HG02798 (cell line): ENCODE results near the gene GAS7.

Experiments used
- ATAC-seq: cut with Tn5 transposase; IDR thresholded peaks from one replicate; pipeline ENCODE4 v1.9.1; 2021; ENCODE audit warnings: mild to moderate bottlenecking; ENCODE audit not compliant: unreplicated experiment, poor library complexity

Gene GAS7

GRCh38 chr17:9905078-9905415 lies 293.4 kb downstream of the GAS7 start, which contains the start of gene RCVRN:
Gene RCVRN (minus strand): TSS chr17:9905271. CDS start chr17:9905180, 91 bp downstream.
- no peak for ATAC-seq

GRCh38 chr17:9904277-9905077 lies 293.9 kb downstream of the GAS7 start:
- no peak for ATAC-seq

- no peak for ATAC-seq
Observed at GRCh38 chr17:9902120-9902519, 296.3 kb downstream of the GAS7 start.

- ATAC-seq, result no peak
Observed at GRCh38 chr17:9900784-9901183, 297.6 kb downstream of the GAS7 start.

- no peak for ATAC-seq
Observed at GRCh38 chr17:9900044-9900594, 298.3 kb downstream of the GAS7 start.

GRCh38 chr17:9899280-9900043 lies 298.9 kb downstream of the GAS7 start:
- ATAC-seq, result no peak

- no peak for ATAC-seq
Observed at GRCh38 chr17:9898812-9899211, 299.6 kb downstream of the GAS7 start.

- ATAC-seq, result no peak
Observed at GRCh38 chr17:9897372-9897968, 300.9 kb downstream of the GAS7 start.

GRCh38 chr17:9895923-9896322 lies 302.5 kb downstream of the GAS7 start:
- no peak for ATAC-seq

GRCh38 chr17:9894231-9894630 lies 304.2 kb downstream of the GAS7 start:
- no peak for ATAC-seq

- no peak for ATAC-seq
Observed at GRCh38 chr17:9893411-9894012, 304.9 kb downstream of the GAS7 start.

- no peak for ATAC-seq
Observed at GRCh38 chr17:9890124-9890523, 308.3 kb downstream of the GAS7 start.

- ATAC-seq, result no peak
Observed at GRCh38 chr17:9887508-9887907, 310.9 kb downstream of the GAS7 start.

- ATAC-seq, result no peak
Observed at GRCh38 chr17:9886141-9886930, 312.1 kb downstream of the GAS7 start.

- ATAC-seq, result no peak
Observed at GRCh38 chr17:9883451-9883850, 315.0 kb downstream of the GAS7 start.

- ATAC-seq, result no peak
Observed at GRCh38 chr17:9880582-9880999, 317.8 kb downstream of the GAS7 start.

- no peak for ATAC-seq
Observed at GRCh38 chr17:9878786-9879525, 319.4 kb downstream of the GAS7 start.

- no peak for ATAC-seq
Observed at GRCh38 chr17:9878356-9878755, 320.1 kb downstream of the GAS7 start.

- ATAC-seq, result no peak
Observed at GRCh38 chr17:9875441-9875840, 323.0 kb downstream of the GAS7 start.
